HG03460 (cell line): ENCODE data around the gene PTRH1.

Source experiments
- ATAC-seq: cut with Tn5 transposase; IDR thresholded peaks from one replicate; pipeline ENCODE4 v1.9.1; 2021; ENCODE audit not compliant: unreplicated experiment

Gene PTRH1

GRCh38 chr9:127664324-127664677, 51.2 kb downstream of the PTRH1 start:
- ATAC-seq: no peak
